Forelimb muscle (tissue), 1 donor: Measurements from ENCODE around the gene SPARCL1. TPM values are rescaled to one million over a fixed set of nuclear protein-coding genes. Genes with fewer than 3 reads are reported as not detected.
A peak's percentile ranks its signal among the peaks of the same experiment; 100 is the strongest.
"Not testable (repeated sequence)": the region's sequence is repeated elsewhere in the genome, so short reads cannot be mapped to it uniquely, and the experiment has no call there.

Experiments used
- DNase-seq: peaks from one replicate; pipeline ENCODE4 v3.0.0-alpha.2; 2013; ENCODE audit warnings: low read depth
- polyA plus RNA-seq: library from polyadenylated mRNA; unstranded; fragments of 120-200 nt; gene quantifications from one replicate; pipeline ENCODE4 v1.2.1, GENCODE V29; 2013; ENCODE audit not compliant: insufficient read length

SPARCL1 gene
- polyA plus RNA-seq = 224 TPM

- DNase-seq = peak; percentile 88
Measured at GRCh38 chr4:87529187-87529586, at the start of gene SPARCL1. SPARCL1 (minus strand) TSS chr4:87529376; CDS start chr4:87499574, 29,802 bp downstream.

- no peak for DNase-seq
Measured at GRCh38 chr4:87575983-87576382, 46.8 kb upstream of the SPARCL1 start.

GRCh38 chr4:87575408-87575807, 46.2 kb upstream of the SPARCL1 start:
- no peak for DNase-seq

- DNase-seq = no peak
Measured at GRCh38 chr4:87574996-87575395, 45.8 kb upstream of the SPARCL1 start.

- DNase-seq = not testable (repeated sequence)
Measured at GRCh38 chr4:87574376-87574775, 45.2 kb upstream of the SPARCL1 start.

GRCh38 chr4:87570290-87570805, 41.2 kb upstream of the SPARCL1 start:
- DNase-seq = no peak

GRCh38 chr4:87567191-87567590, 38.0 kb upstream of the SPARCL1 start:
- no peak for DNase-seq

- no peak for DNase-seq
Measured at GRCh38 chr4:87566276-87566675, 37.1 kb upstream of the SPARCL1 start.

- DNase-seq = no peak
Measured at GRCh38 chr4:87565746-87566145, 36.6 kb upstream of the SPARCL1 start.

- no peak for DNase-seq
Measured at GRCh38 chr4:87560802-87561201, 31.6 kb upstream of the SPARCL1 start.

- DNase-seq = no peak
Measured at GRCh38 chr4:87559090-87559837, 30.1 kb upstream of the SPARCL1 start.

GRCh38 chr4:87557348-87557747, 28.2 kb upstream of the SPARCL1 start:
- DNase-seq = no peak

- no peak for DNase-seq
Measured at GRCh38 chr4:87555773-87556619, 26.8 kb upstream of the SPARCL1 start.

- DNase-seq = no peak
Measured at GRCh38 chr4:87553182-87553581, 24.0 kb upstream of the SPARCL1 start.

- DNase-seq = no peak
Measured at GRCh38 chr4:87551361-87551760, 22.2 kb upstream of the SPARCL1 start.

- DNase-seq = no peak
Measured at GRCh38 chr4:87547016-87547708, 18.0 kb upstream of the SPARCL1 start.

- no peak for DNase-seq
Measured at GRCh38 chr4:87545052-87545451, 15.9 kb upstream of the SPARCL1 start.

GRCh38 chr4:87543835-87544461, 14.8 kb upstream of the SPARCL1 start:
- no peak for DNase-seq

GRCh38 chr4:87542734-87543312, 13.6 kb upstream of the SPARCL1 start:
- no peak for DNase-seq

- no peak for DNase-seq
Measured at GRCh38 chr4:87541956-87542709, 13.0 kb upstream of the SPARCL1 start.
